Stimulated activated CD4-positive, alpha-beta T cell treated with anti-CD3 and anti-CD28 coated beads, Interleukin-1b, Interleukin-23, amount 100 ng/mL, for 4 hours (primary cell): ENCODE data around the gene VPS25.
"Not testable (repeated sequence)": the region's sequence is repeated elsewhere in the genome, so short reads cannot be mapped to it uniquely, and the experiment has no call there.

ENCODE experiments used
- DNase-seq, 2 donors: peaks; one replicate each; pipeline ENCODE4 v3.0.0-alpha.2; 2020; ENCODE audit warnings: low read depth in 2 of 2

Gene VPS25

GRCh38 chr17:42768006-42768405, 5.2 kb upstream of the VPS25 start:
- not testable (repeated sequence) for DNase-seq

DNA sequence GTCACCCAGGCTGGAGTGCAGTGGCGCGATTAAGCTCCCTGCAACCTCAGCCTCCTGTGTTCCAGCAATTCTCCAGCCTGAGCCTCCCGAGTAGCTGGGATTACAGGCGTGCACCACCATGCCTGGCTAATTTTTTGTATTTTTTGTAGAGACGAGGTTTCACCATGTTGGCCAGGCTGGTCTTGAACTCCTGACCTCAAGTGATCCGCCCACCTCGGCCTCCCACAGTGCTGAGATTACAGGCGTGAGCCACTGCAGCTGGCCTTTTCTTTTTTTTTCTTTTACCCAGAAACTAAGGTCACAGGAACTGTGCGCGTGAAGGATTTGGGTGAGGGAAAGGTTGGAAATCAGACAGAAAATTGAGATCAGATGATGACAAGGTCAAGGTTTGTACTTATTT, 3.3 kb upstream of the VPS25 start:
- not testable (repeated sequence) for DNase-seq

DNA sequence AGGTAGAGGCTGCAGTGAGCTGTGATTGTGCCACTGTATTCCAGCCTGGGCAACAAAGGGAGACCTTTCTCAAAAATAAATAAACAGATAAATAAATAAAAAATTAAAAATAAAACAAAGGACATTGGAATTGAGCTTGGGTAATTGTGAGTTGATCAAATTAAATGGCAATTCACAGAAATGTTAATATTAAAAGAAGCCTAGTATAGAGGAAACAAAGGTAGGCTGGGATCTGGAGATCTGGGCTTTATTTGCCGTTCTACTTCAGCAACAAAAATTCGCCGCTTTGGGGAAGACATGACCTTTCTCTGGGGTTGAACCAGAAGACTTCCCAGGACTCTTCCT, 332 bp upstream of the VPS25 start:
- DNase-seq: no peak

DNA sequence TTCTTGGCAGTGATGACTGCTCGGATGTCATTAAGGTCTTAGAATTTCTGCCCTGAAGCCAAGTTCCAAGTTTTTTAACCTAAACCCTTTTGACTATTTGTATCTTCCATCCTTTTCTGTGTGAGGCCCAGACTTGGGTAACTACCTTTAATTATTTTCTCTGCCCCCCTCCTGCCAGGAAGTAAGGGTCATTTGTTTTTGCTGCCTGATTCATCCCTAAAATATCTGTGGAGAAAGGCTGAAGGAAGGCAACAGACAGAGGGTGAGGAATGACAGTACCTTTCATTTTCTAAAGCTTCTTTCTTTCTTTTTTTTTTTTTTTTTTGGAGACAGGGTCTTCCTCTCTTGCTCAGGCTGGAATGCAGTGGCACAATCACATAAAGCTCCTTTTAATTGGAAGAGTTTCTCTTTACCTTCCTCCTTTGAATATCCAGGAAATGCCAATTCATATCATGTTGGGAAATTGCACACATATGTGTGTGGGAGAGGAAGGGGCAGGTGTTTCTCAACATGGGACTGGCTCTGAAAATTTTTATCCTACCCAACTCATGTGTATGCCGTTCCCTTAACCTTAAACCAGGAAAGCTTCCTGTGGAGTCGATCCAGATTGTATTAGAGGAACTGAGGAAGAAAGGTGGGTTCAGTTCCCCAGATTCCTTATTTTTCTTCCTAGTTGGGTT, 957 bp downstream of the VPS25 start:
- DNase-seq: no peak

GRCh38 chr17:42775534-42776098, 2.4 kb downstream of the VPS25 start:
- no peak for DNase-seq

DNA sequence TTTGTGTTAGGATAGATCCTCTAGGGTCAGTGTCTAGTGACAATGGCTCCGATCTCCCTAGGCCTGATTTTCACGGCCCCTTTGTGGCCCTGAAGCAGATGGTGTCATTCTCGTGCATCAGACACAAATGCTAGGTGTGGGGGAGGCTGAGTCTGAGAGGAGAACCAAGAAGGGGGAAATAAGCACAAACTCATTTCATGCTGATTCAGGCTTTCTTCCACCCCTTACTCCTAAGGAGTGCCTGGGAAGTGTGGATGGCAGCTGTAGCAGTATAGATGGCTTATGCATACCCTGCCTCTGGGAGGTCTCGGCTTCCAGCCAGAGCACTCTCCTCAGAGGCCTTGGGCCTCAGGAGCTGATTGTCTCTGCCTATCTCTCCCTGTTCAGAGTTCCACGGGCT, 5.3 kb downstream of the VPS25 start:
- DNase-seq: no peak

DNA sequence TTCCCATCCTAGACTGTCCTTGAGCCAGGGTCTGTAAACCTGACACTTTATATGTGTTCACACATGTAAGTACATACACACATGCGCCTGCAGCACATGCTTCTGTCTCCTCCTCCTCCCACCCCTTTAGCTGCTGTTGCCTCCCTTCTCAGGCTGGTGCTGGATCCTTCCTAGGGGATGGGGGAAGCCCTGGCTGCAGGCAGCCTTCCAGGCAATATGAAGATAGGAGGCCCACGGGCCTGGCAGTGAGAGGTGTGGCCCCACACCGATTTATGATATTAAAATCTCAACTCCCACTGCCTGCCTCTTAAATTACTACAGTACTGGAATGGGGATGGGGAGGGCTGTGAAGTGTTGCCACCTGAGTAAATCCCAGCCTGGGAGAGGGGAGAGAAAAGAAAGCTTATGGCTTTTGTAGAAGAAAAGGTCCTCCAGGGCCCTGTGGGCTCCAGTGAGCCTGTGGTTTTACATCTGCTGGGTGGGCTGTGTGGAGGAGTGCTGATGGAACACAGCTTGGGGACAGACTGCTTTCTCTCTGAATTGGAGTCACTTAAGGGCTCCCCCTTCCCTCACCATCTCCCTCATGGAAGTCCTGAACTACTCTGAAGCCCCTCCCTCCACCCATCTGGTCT, 6.2 kb downstream of the VPS25 start:
- no peak for DNase-seq

DNA sequence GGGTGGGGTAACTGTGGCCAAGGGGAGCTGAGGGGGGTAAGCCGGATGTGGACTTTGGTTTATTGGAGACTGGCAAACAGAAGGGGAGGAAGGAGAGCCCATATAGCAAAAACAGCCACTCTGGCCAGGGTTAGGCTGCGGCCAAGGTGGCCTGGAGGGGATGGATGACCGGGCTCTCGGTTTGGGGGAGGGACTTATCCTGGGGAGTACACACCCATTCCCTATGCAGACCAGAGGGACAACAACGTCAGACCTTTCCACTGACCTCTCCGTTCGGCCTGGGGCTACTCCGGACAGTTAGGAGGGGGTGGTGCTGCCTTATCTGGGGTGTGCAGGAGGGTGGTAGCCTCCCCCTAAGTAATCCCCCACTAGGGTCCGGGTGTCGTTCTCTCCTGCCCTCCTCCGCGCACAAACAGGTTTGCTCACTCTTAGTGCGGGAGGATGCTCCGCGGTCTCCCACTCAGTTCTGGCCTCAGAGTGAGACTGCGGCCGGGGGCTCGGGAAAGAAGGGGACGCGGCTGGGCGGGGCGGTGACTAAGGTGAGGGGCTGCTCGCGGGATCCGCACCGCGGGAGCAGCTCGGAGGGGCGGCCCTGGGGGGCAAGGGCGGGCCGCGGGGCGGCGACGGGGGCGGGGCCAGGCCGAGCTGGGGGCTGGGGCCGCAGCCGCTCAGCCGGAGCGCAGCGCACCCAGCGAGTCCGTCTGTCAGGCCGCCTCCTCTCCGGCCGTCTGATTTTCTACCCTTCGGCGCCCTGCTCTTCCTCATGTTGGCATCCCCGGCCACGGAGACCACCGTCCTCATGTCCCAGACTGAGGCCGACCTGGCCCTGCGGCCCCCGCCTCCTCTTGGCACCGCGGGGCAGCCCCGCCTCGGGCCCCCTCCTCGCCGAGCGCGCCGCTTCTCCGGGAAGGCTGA, 6.9 kb downstream of the VPS25 start, which contains the start of gene WNK4:
Gene WNK4 (plus strand): TSS at position 675 of the 915 bp plus-strand sequence. CDS start 89 bp downstream, at position 764.
- no peak for DNase-seq

DNA sequence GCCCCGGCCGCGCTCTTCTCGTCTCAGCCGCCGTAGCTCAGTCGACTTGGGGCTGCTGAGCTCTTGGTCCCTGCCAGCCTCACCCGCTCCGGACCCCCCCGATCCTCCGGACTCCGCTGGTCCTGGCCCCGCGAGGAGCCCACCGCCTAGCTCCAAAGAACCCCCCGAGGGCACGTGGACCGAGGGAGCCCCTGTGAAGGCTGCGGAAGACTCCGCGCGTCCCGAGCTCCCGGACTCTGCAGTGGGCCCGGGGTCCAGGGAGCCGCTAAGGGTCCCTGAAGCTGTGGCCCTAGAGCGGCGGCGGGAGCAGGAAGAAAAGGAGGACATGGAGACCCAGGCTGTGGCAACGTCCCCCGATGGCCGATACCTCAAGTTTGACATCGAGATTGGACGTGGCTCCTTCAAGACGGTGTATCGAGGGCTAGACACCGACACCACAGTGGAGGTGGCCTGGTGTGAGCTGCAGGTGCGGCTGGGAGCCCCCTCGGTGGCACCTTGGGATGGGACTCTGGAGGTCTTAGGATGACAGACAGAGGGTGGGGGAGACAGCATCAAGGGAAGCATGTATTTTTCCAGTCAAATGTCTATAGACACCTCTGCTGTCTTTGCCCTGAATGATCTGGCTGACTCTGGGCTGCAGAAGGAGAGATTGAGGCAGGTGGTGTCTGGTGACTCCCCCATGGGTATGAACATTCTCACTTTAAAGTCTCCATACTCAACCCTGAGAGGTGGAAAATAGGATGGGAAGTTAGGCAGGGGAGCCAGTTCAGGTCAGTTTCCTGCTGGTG, 7.8 kb downstream of the VPS25 start:
- no peak for DNase-seq

DNA sequence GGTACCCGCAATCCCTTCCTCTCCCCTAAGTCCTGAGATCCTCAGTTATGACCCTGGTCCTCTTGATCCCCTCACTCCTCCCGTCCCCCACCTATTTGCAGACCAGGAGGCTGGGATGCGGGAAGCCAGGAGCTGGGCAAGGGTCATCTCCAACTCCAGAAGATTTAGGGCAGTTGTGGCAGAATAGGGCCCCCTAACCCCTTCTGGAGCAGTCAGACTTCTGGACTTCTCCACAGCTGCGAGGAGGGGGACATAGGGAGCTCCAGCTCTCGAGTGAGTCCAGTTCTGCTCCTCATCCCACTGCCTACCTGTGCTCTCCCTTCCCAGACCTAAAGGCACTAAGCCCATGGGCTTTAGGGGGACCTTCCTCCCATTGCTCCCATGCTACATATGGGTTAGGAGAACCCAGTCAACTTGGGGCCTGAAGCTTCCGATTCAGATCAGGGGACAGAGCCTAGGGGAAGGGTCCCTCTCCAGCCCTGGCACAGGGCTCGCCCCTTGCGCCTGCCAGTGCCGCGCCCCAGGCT, 8.5 kb downstream of the VPS25 start:
- no peak for DNase-seq

DNA sequence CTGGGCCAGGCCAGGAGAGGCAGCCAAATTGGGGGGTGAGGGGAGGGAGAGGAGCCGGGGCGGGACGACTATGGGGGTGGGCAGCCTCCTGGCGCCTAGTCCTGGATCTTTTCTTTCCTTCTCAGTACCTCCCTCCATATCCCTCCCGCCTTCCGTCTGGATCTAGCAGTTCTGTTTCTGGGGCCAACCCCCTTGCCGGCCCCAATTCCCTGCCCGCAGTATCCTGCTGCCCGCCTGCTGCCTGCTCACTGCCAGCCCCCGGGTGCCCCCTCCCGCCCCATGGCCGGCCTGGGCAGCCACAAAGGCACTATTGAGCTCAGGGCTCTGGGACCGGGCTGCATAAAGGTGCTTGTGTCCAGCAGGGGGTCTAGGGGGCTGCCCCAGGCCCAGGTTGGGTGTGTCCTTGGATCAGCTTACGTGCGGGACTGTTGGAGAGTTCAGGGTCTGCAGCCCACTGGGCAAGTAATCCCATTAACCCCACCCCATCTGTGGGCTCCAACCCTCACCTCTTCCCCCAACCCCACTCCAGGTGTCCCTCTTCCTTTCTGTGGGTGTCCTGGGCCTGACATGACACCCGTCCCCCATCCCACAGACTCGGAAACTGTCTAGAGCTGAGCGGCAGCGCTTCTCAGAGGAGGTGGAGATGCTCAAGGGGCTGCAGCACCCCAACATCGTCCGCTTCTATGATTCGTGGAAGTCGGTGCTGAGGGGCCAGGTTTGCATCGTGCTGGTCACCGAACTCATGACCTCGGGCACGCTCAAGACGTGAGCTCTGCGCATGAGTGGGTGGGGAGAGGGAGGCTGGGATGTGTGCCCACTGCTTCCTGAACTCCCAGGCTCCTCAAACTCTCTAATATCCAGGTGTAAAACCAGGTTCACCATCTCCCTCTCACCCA, 9.2 kb downstream of the VPS25 start:
- DNase-seq: no peak

GRCh38 chr17:42783062-42783790, 10.0 kb downstream of the VPS25 start:
- DNase-seq: no peak

- no peak for DNase-seq
These were observed 10.5 kb downstream of the VPS25 start for GRCh38 chr17:42783791-42784138.

- DNase-seq: no peak
These were observed 11.2 kb downstream of the VPS25 start for GRCh38 chr17:42784409-42784808.

DNA sequence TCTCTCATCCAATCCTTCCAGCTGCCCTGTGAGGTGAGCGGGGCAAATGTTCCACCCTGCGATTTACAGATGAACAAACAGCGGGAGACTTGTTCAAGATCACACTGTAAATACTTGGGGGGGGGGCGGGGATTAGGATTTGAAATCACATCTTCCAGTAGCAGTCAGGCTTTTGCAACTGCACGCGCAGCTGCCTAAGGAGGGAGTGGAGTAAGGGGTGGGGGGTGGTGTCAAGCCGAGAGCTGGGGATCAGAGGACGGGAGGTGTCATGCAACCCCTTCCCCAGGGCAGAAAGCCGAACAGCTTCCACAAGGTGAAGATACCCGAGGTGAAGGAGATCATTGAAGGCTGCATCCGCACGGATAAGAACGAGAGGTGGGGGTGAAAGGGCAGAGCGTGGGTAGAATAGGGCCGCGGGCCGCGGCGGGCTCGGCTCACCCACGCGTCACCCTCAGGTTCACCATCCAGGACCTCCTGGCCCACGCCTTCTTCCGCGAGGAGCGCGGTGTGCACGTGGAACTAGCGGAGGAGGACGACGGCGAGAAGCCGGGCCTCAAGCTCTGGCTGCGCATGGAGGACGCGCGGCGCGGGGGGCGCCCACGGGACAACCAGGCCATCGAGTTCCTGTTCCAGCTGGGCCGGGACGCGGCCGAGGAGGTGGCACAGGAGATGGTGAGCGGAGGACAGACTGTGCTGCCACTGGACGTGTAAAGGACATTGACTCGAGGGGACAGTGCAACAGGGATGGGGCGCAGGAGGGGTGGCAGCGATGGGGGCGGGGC, 11.8 kb downstream of the VPS25 start:
- DNase-seq: no peak

DNA sequence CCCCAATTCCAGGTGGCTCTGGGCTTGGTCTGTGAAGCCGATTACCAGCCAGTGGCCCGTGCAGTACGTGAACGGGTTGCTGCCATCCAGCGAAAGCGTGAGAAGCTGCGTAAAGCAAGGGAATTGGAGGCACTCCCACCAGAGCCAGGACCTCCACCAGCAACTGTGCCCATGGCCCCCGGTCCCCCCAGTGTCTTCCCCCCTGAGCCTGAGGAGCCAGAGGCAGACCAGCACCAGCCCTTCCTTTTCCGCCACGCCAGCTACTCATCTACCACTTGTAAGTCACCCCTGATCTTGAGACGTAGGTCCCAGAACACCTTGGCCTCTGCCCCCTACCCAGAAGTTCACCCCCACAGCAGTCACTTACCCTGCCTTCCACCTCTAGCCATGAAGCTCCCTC, 14.0 kb downstream of the VPS25 start:
- DNase-seq: no peak

GRCh38 chr17:42791948-42792347, 18.7 kb downstream of the VPS25 start:
- no peak for DNase-seq

DNA sequence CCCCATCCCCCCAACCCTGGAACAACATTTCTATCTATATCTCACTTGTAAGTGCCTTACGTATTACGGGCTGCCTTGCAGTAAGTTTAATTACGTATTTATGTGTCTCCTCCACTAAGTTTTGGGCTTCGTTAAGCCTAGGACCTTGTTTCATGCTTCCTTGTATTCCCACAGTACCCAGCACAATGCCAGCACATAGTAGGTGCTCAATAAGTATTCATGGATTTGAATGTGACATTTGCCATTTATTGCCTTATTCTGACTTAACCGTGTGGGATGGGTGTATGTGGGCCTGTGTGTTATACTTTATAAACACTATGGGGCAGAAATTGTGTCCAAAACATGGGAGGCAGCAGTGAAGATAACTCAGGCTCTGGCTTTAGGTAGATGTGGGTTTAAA, 19.3 kb downstream of the VPS25 start:
- no peak for DNase-seq

DNA sequence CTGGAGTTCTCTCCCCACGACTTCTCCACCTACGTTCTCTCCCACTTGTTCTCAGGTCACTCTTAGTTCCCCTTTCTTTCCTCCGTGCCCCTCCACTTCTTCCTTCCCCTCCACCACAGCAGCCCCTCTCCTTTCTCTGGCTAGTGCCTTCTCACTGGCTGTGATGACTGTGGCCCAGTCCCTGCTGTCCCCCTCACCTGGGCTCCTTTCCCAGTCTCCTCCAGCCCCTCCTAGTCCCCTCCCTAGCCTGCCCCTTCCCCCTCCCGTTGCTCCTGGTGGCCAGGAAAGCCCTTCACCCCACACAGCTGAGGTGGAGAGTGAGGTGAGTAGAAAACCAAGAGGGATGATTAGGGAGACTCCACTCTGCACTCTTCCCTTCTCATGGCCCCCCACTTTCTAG, 21.8 kb downstream of the VPS25 start:
- no peak for DNase-seq
